Measurements from ENCODE around the gene GNG10. TPM values are rescaled to one million over a fixed set of nuclear protein-coding genes. Genes with fewer than 3 reads are reported as not detected.
A peak's percentile ranks its signal among the peaks of the same experiment; 100 is the strongest.
"Not testable (repeated sequence)": the region's sequence is repeated elsewhere in the genome, so short reads cannot be mapped to it uniquely, and the experiment has no call there.

Gene GNG10
- total RNA-seq, 1 donor from 2014 or later = 49.0 TPM

- no peak for DNase-seq (ENCODE audit: low read depth, low spot score)
Measured at GRCh38 chr9:111649016-111649415, 12.4 kb upstream of the GNG10 start.

DNA sequence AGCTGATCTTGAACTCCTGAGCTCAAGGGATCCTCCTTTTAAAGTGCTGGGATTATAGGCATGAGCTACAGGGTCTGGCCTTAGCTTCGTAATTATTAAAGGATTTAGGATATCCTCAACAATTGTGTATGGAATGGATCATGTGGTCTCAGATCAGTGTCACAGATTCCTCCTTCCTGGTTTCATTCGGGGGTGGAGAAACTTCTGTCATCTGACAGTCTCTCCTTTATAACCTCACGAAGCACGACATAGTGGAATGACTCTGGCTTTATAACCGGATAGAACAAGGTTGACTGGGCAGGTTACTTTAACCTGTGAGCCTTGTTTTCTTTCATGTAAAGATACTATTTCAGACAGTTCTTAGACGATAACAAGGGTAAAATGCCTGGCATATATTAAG, 4.4 kb upstream of the GNG10 start:
- DNase-seq (ENCODE audit: low read depth, low spot score) = no peak

DNA sequence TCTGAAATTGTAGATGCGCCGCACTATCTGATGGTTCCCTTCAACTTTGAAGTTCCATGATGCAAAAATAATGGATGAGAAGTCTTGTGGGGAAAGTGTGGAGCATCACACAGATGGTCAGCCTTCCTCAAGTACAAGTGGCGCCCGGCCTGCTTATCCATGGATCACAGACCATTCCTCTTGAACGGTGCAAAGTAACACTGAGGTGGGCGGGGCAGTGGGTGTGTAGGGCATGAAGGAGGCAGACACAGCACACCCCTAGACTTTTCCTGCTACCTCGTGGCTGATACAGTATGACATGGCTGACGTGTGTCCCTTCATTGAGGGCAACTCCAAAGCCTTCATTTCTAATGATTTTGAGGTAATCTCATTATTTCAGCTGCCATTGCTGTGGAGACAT, 2.5 kb upstream of the GNG10 start:
- no peak for DNase-seq (ENCODE audit: low read depth, low spot score)

DNA sequence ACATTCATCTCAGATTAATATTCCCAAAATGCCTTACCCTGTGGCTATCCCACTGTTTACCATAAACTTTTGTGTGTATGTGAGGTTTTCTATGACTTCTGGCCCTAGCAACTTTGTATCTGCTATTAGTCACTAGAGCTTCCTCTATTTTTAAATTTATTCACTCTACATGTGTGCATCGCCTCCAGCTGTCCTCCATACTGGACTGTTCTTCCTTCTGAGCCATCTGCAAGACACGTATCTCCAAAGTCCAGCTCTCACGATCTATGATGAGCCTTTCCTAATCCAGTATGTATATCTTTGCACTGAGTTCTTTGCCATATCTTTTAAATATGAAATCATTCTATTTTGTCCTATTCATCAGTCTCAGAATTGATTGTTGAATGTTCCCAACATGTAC, 1.7 kb upstream of the GNG10 start:
- no peak for DNase-seq (ENCODE audit: low read depth, low spot score)

- DNase-seq (ENCODE audit: low read depth, low spot score) = no peak
Measured at GRCh38 chr9:111661802-111662521, 557 bp downstream of the GNG10 start.

GRCh38 chr9:111662576-111663300, 1.3 kb downstream of the GNG10 start:
- no peak for DNase-seq (ENCODE audit: low read depth, low spot score)

- DNase-seq (ENCODE audit: low read depth, low spot score) = no peak
Measured at GRCh38 chr9:111663301-111663823, 2.0 kb downstream of the GNG10 start.

DNA sequence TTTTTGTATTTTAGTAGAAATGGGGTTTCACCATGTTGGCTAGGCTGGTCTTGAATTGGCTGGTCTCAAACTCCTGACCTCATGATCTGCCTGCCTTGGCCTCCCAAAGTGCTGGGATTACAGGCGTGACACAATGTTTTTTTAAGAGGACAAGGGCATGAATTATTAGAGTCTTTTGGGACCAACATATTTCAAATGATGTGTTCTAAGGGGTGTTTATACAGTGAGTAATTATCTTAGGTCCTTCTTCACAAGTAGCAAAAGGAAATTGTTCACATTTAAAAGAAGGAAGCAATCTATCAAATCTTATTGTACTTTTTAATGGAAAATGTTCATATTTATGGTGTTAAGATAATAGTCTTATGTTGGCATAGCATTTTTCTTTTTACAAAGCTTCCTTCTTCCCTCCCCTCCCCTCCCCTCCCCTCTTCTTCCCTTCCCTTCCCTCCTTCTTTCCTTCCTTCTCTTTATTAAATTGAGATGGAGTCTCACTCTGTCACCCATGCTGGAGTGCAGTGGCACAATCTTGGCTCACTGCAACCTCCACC, 6.7 kb downstream of the GNG10 start:
- DNase-seq (ENCODE audit: low read depth, low spot score) = no peak

DNA sequence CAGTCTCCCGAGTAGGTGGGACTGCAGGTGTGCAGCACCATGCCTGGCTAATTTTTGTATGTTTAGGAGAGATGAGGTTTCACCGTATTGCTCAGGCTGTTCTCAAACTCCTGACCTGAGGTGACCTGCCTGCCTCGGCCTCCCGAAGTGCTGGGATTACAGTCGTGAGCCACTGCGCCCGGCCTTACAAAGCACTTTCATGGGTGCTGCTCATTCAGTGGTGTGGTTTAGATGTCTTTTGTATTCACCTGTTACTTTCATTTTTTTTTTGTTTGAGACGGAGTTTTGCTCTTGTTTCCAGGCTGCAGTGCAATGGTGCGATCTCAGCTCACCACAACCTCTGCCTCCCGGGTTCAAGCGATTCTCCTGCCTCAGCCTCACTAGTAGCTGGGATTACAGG, 7.2 kb downstream of the GNG10 start:
- not testable (repeated sequence) for DNase-seq (ENCODE audit: low read depth, low spot score)

- DNase-seq (ENCODE audit: low read depth, low spot score) = no peak
Measured at GRCh38 chr9:111674319-111674718, 12.9 kb downstream of the GNG10 start.

DNA sequence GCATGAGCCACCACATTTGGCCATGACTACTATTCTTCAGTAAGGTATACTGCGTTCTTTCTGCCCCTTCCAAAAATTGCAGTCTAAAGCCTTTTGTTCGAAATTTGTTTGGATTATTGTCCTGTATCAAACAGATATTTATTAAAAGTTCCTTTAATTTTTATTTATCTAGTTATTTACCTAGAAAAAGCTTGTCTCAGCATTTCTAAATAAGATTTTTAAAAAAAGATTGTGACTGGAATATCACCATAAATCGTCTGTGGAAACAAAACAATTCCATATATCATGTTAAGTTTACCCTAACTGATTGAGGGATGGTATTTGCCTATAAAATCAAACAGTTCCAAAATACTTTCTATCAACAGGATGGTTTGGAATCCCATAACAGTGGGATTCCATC, 14.7 kb downstream of the GNG10 start:
- no peak for DNase-seq (ENCODE audit: low read depth, low spot score)

- no peak for DNase-seq (ENCODE audit: low read depth, low spot score)
Measured at GRCh38 chr9:111678293-111678692, 16.9 kb downstream of the GNG10 start.

- DNase-seq (ENCODE audit: low read depth, low spot score) = no peak
Measured at GRCh38 chr9:111679199-111679598, 17.8 kb downstream of the GNG10 start.

DNA sequence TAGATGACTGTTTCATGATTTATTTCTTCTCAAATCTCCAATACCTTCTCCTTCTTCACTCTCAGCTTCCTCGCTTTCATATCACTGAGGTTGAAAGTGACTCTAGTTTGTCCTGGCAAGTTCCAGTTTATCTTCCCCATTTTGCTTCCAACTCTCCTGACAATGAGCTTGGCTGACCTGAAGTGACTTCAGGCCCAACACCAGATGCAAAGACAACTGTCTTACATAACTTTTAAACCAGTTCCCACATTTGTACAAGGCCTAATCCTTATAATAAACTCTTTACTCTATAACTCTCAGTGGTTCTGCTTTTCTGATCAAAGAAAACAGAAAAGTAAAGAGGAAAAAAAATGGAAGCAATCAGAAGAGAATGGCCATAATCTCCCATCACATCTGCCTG, 22.0 kb downstream of the GNG10 start:
- DNase-seq (ENCODE audit: low read depth, low spot score) = no peak

DNA sequence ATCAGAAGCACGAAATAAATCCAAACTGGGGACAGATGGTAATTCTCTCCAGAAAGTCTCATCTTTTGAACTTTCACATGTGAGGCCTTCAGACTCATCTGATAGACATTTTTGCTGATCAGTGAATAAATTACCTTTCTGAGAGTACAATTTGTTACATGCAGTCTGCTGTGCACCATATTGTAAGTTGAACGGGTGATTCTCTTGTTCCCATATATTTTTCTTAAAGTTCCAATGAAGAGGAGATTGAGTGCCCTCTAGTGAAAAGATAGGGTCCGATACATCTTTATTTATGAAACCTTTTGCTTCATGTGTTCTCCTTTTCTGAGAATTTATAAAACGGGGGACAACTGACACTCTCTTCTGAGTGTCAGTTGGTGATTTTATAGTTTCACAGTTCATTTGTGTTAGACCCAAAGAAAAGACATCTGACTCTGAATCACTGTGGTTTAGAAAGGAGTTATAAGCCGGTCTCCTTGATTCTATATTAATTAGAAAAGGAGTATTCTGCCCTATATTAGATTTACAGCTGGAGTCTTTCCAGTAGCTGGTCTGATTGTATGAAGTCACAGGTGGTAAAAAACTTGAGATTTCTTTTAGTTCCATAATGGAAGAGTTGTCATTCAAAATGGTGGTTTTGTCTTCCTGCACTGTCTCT, 30.4 kb downstream of the GNG10 start:
- no peak for DNase-seq (ENCODE audit: low read depth, low spot score)

- no peak for DNase-seq (ENCODE audit: low read depth, low spot score)
Measured at GRCh38 chr9:111696796-111697195, 35.4 kb downstream of the GNG10 start.

- peak; percentile 41 for DNase-seq (ENCODE audit: low read depth, low spot score)
Measured at GRCh38 chr9:111700776-111701175, 39.4 kb downstream of the GNG10 start.

DNA sequence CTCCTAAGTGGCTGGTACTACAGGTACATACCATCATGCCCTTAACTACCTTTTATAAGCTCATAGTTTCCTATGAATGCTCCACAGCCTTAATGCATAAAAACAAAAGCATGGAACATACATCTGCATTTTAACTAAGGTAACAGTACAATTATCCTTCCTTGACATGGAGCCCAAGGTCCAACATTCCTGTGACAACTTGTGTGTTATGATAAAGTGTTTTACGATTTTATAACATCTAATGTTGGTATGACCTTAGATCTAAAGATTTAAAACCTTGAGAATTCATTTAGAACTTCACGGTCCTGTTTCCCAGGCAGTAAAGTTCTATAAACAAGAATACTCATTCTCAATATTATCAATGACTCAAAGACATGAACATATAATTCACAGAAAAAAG, 43.1 kb downstream of the GNG10 start:
- no peak for DNase-seq (ENCODE audit: low read depth, low spot score)

GRCh38 chr9:111711548-111711947, 50.1 kb downstream of the GNG10 start:
- no peak for DNase-seq (ENCODE audit: low read depth, low spot score)

- no peak for DNase-seq (ENCODE audit: low read depth, low spot score)
Measured at GRCh38 chr9:111712369-111712768, 51.0 kb downstream of the GNG10 start.

DNA sequence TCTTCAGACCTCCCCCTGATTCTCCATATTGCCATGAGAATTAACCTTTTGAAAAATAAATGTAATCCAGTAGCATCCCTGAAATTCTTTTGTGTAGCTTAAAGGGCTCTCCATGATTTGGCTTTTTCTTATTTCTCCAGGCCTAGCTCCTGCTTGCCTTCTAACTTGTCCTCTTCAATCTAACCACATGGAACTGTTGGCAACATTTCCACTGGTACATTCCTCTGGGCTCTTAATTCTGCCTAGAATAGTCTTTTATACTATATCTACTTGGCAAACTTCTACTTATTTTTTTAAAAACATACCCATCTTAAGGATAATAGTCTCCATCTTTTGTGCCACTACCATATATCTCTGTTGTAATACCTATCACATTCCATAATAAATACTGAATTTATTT, 54.1 kb downstream of the GNG10 start:
- DNase-seq (ENCODE audit: low read depth, low spot score) = no peak

DNA sequence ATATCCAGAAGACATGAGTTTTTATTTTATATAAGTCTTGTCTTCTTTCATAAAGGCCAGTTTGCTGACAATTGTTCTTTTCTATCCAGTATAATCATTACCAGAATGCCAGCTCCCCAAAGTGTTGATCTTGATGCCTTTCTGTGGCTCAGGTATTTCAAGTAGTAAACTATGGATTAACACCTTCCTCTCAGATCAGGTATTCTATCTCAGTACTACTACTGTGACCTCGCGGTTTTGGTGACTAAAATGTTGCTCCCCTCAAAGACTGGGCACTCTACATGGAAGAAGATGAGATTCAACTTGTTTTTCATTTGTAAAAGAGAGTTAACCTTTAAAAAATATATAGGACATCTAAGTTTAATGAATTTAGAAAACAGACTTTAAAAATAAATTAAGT, 58.1 kb downstream of the GNG10 start:
- DNase-seq (ENCODE audit: low read depth, low spot score) = no peak
